A549 (cell line): ENCODE data around the gene GMDS.

ENCODE experiments used
- BHLHE40 ChIP-seq: IDR thresholded peaks from 2 replicates; pipeline ENCODE4 v1.6.1; 2012; ENCODE audit warnings: low read depth, low read length, inconsistent platforms
- CHD2 ChIP-seq: fragments of 150-350 bp; IDR thresholded peaks from 2 replicates; pipeline ENCODE4 v1.6.1; 2014; ENCODE audit warnings: low read length; ENCODE audit not compliant: partially characterized antibody
- CHD4 ChIP-seq: fragments of 200-600 bp; sonication (generic); IDR thresholded peaks from 2 replicates; pipeline ENCODE4 v1.6.1; 2016; ENCODE audit warnings: antibody characterized with exemption, mild to moderate bottlenecking, borderline replicate concordance
- CTCF ChIP-seq: fragments of >200 bp; sonication (Bioruptor Twin); formaldehyde crosslinking; IDR thresholded peaks from 3 replicates; pipeline ENCODE4 v1.5.1; 2016
- ELK1 ChIP-seq: fragments of 150-350 bp; IDR thresholded peaks from 2 replicates; pipeline ENCODE4 v1.6.1; 2014; ENCODE audit warnings: low read depth, mild to moderate bottlenecking, low read length
- HOXA7 ChIP-seq: fragments of 250-450 bp; sonication (Bioruptor Pico); IDR thresholded peaks from 2 replicates; pipeline ENCODE4 v1.5.0; 2020; ENCODE audit warnings: mild to moderate bottlenecking, moderate library complexity
- HOXB5 ChIP-seq: fragments of 250-450 bp; sonication (Bioruptor Pico); IDR thresholded peaks from 2 replicates; pipeline ENCODE4 v1.5.0; 2020; ENCODE audit warnings: mild to moderate bottlenecking, moderate library complexity
- KDM1A ChIP-seq: fragments of 200-600 bp; sonication (generic); IDR thresholded peaks from 2 replicates; pipeline ENCODE4 v1.6.1; 2016; ENCODE audit warnings: low read depth, mild to moderate bottlenecking
- PHF8 ChIP-seq: fragments of 200-600 bp; sonication (generic); IDR thresholded peaks from 2 replicates; pipeline ENCODE4 v1.6.1; 2016; ENCODE audit warnings: low read depth, mild to moderate bottlenecking, antibody characterized with exemption, moderate library complexity, borderline replicate concordance
- POLR2A ChIP-seq: IDR thresholded peaks from 2 replicates; pipeline ENCODE4 v1.6.1; 2012; ENCODE audit warnings: mild to moderate bottlenecking, low read length
- RAD21 ChIP-seq, 2 experiments: fragments of >200 bp in 1 of 2; sonication (Bioruptor Twin) in 1 of 2; formaldehyde crosslinking in 1 of 2; IDR thresholded peaks in 1 of 2; conservative IDR thresholded peaks in 1 of 2; 2 replicates in 1 of 2; 3 replicates in 1 of 2; pipeline ENCODE4 v1.6.1; 2012 to 2018; ENCODE audit warnings: inconsistent platforms in 1 of 2
- SREBF2 ChIP-seq: fragments of 450-650 bp; IDR thresholded peaks from 2 replicates; pipeline ENCODE4 v1.6.1; 2014; ENCODE audit warnings: mild to moderate bottlenecking, moderate library complexity
- TF ChIP-seq, protein P1 (sequence below): fragments of 200-600 bp; sonication (generic); IDR thresholded peaks from 2 replicates; pipeline ENCODE4 v1.6.1; 2016; ENCODE audit warnings: antibody characterized with exemption, mild to moderate bottlenecking, moderate library complexity

- TF ChIP-seq CTCF (no peak), PHF8 (no peak), CHD4 (no peak), CHD2 (no peak), HOXB5 (CRISPR knock-in tag) (no peak), ELK1 (no peak), BHLHE40 (no peak), RAD21 (conservative IDR thresholded peaks at IDR 0.05 in 1 of 2, IDR thresholded peaks at IDR 0.05 in 1 of 2) (no peak), KDM1A (no peak), POLR2A (no peak), SREBF2 (no peak), HOXA7 (no peak)
- TF ChIP-seq, protein P1, sequence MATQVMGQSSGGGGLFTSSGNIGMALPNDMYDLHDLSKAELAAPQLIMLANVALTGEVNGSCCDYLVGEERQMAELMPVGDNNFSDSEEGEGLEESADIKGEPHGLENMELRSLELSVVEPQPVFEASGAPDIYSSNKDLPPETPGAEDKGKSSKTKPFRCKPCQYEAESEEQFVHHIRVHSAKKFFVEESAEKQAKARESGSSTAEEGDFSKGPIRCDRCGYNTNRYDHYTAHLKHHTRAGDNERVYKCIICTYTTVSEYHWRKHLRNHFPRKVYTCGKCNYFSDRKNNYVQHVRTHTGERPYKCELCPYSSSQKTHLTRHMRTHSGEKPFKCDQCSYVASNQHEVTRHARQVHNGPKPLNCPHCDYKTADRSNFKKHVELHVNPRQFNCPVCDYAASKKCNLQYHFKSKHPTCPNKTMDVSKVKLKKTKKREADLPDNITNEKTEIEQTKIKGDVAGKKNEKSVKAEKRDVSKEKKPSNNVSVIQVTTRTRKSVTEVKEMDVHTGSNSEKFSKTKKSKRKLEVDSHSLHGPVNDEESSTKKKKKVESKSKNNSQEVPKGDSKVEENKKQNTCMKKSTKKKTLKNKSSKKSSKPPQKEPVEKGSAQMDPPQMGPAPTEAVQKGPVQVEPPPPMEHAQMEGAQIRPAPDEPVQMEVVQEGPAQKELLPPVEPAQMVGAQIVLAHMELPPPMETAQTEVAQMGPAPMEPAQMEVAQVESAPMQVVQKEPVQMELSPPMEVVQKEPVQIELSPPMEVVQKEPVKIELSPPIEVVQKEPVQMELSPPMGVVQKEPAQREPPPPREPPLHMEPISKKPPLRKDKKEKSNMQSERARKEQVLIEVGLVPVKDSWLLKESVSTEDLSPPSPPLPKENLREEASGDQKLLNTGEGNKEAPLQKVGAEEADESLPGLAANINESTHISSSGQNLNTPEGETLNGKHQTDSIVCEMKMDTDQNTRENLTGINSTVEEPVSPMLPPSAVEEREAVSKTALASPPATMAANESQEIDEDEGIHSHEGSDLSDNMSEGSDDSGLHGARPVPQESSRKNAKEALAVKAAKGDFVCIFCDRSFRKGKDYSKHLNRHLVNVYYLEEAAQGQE: no peak
Observed at GRCh38 chr6:2178125-2178524, 67.3 kb downstream of the GMDS start.
